ENCODE results near the gene C12orf50.
A peak's percentile ranks its signal among the peaks of the same experiment; 100 is the strongest.

Gene C12orf50

DNA sequence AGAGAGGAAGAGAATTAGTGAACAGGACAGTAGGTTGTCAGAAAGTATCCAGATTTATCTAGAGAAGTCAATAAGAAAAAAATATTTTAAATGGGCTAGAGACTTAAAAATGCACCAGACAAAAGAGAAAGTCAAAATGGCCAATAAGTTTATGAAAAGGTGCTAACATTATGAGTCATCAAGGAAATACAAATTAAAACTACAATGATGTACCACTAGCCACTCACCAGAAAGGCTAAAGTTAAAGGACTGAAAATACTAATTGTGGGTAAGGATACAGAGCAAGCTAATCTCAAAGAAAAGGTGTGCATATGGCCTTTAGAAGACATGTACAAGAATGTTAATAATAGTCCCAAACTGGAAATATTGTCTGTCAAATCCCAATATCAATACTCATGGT lies 37.7 kb downstream of the C12orf50 start:
- TF ChIP-seq, protein P1, sequence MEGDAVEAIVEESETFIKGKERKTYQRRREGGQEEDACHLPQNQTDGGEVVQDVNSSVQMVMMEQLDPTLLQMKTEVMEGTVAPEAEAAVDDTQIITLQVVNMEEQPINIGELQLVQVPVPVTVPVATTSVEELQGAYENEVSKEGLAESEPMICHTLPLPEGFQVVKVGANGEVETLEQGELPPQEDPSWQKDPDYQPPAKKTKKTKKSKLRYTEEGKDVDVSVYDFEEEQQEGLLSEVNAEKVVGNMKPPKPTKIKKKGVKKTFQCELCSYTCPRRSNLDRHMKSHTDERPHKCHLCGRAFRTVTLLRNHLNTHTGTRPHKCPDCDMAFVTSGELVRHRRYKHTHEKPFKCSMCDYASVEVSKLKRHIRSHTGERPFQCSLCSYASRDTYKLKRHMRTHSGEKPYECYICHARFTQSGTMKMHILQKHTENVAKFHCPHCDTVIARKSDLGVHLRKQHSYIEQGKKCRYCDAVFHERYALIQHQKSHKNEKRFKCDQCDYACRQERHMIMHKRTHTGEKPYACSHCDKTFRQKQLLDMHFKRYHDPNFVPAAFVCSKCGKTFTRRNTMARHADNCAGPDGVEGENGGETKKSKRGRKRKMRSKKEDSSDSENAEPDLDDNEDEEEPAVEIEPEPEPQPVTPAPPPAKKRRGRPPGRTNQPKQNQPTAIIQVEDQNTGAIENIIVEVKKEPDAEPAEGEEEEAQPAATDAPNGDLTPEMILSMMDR (conservative IDR thresholded peaks at IDR 0.05; ENCODE audit: low read depth, low read length): no peak
- DNase-seq (ENCODE audit: low read depth): no peak
- H3K4me3 ChIP-seq (ENCODE audit: low read depth, low read length): no peak overlapping the region

DNA sequence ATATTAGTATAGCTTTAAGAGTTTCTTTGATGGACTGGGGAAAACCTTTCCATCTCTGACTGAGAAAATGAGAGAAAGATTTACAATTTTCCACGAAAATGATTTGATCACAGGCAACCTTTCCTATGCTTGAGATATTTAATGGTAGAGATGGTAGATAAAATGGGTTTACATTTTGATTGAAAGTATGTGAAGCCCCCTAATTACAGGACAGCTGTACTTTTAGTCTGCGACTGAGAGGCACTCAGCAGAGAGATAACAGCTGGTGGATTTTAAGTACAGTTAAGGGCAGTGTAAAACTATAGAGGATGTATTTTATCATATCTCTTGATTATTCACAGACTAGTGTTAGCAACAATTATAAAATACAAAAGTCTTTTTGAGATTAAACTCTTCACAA lies 40.7 kb downstream of the C12orf50 start:
- no peak for DNase-seq (ENCODE audit: low read depth)
- TF ChIP-seq, protein P1 (conservative IDR thresholded peaks at IDR 0.05; ENCODE audit: low read depth, low read length): no peak
- no peak overlapping the region for H3K4me3 ChIP-seq (ENCODE audit: low read depth, low read length)

DNA sequence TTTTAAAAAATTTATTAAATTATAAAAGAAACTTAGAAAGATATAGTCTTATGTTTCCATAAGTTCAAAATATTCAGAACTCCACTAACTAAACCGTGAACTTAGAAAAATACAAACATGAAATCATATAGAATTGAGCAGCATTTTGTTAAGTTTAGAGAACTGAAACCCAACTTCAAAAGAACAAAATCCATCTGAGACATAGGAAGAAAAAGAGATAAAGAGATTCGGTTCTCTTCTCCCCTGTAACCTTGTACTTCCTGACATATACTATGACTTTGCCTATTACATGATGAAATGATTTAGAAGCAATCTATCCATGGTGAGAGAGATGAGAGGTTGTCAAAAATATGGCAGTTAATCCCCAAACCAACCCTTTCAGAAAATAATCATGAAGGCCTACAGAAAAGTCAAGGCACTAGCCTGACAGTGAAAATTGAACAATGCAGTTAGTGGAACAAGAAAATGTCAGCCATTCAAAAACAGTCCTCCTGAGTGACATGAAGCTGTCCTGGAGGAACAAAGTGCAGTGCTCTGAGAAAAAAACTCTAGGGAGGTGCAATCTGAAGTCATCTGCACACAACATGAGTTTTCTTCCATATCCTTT lies 44.0 kb downstream of the C12orf50 start:
- TF ChIP-seq, protein P1 (conservative IDR thresholded peaks at IDR 0.05; ENCODE audit: low read depth, low read length): no peak
- no peak for DNase-seq (ENCODE audit: low read depth)
- no peak overlapping the region for H3K4me3 ChIP-seq (ENCODE audit: low read depth, low read length)

DNA sequence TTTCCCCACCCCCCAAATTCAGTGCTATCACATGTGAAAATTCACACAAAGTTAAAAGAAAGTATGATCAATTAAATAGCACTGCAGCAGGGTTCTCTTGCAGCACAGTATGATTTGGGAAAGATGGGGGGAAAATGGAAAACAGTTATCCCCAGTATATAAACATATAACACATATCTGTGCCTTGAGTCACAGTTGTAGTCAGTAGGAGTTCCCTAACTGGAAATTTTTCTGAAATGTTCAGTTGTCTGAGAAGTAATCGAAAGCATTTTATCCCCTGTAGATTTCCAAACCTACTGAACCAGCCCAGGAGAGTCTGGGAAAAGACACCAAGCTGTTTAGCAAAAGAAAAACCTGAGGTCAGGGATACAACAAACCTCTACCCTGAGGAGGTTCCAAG lies 47.0 kb downstream of the C12orf50 start:
- TF ChIP-seq, protein P1 (conservative IDR thresholded peaks at IDR 0.05; ENCODE audit: low read depth, low read length): no peak
- H3K4me3 ChIP-seq (ENCODE audit: low read depth, low read length): no peak overlapping the region
- peak; percentile 67 for DNase-seq (ENCODE audit: low read depth)

DNA sequence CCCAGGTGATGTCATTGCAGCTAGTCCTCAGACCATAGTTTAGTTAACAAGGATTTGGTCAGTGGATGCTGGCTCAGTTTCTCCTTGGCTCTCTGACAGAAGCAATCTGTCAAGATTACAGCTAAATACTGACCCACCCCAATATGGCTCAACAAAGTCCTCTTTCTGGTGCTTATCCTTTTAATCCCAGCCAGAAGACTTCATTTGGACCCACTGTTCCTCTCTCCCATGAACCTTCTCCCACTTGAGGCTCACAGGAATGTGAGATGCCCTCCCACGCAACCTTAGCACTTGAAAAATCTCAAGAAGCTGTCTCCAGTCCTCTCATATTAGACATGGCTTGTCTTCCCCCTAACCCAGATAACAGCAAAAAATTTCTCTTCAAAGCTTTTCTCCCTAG lies 47.7 kb downstream of the C12orf50 start:
- DNase-seq (ENCODE audit: low read depth): peak; percentile 57
- TF ChIP-seq, protein P1 (conservative IDR thresholded peaks at IDR 0.05; ENCODE audit: low read depth, low read length): no peak

DNA sequence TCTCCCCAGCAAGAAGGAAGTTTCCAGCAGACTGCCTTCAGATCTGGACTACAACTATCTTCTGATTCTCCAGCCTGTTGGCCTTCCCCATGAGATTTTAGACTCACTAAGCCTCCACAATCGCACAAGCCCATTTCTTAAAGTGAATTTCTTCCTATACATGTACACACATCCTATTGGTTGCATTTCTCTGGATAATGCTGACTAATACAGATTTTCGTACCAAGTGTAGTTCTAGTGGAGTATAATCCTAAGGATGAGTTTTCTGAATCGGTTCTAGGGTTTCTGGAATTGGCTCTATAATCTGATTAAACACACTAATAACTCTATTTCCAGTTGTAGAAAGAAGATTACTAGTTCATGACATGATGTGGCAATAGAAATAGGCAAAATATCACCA lies 53.3 kb downstream of the C12orf50 start:
- TF ChIP-seq, protein P1 (conservative IDR thresholded peaks at IDR 0.05; ENCODE audit: low read depth, low read length): no peak
- no peak overlapping the region for H3K4me3 ChIP-seq (ENCODE audit: low read depth, low read length)
- no peak for DNase-seq (ENCODE audit: low read depth)

More for the DNA sequence above, 47.7 kb downstream of the C12orf50 start:
- no peak overlapping the region for H3K4me3 ChIP-seq (ENCODE audit: low read depth, low read length)

DNA sequence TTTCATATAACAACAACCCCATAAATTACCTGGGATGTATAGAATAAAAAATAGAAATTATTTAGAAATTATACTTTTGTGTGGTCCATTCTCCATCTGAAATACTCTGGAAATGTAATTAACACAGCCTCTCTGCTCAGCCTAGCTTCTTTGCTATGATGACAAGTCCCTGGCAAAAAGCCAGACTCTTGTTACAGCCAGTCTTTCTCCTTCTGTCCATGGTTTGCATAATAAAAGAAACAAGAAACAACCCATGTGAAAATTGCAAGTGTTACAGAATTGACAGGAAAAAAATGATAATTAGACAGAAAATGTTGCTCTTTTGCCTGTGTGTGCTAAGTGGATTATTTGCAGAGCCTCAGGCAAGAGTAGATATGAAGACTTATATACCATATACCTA lies 61.3 kb downstream of the C12orf50 start:
- peak; percentile 73 for DNase-seq (ENCODE audit: low read depth)
- no peak overlapping the region for H3K4me3 ChIP-seq (ENCODE audit: low read depth, low read length)
- TF ChIP-seq, protein P1 (conservative IDR thresholded peaks at IDR 0.05; ENCODE audit: low read depth, low read length): no peak

Measured in choroid plexus epithelial cell (primary cell).